NCI-H460 (cell line): Measurements from ENCODE around the gene ZNF782. TPM values are rescaled to one million over a fixed set of nuclear protein-coding genes. Genes with fewer than 3 reads are reported as not detected.
"Not testable (repeated sequence)": the region's sequence is repeated elsewhere in the genome, so short reads cannot be mapped to it uniquely, and the experiment has no call there.

Experiments used
- DNase-seq: peaks from one replicate; pipeline ENCODE4 v3.0.0-alpha.2; 2016; ENCODE audit warnings: low read depth; ENCODE audit errors: extremely low read depth
- polyA plus RNA-seq: library from polyadenylated mRNA; depleted of rRNA; stranded (reverse); fragments of >200 nt; gene quantifications from 2 replicates; pipeline ENCODE4 v1.2.3, GENCODE V29; 2014; cell fraction: nucleus; rRNA removed
- total RNA-seq: library from RNA; depleted of rRNA; stranded (reverse); fragments of >200 nt; shearing (Covaris generic); gene quantifications from 2 replicates; pipeline ENCODE4 v1.2.3, GENCODE V29; 2014; rRNA removed

Gene ZNF782
- total RNA-seq: 4.6 and 5.1 TPM in 2 replicates
- polyA plus RNA-seq: 2.7 and 3.9 TPM in 2 replicates

GRCh38 chr9:96853781-96854650 lies at the start of gene ZNF782:
Gene ZNF782 (minus strand): TSS chr9:96854514. CDS start chr9:96851961, 2,553 bp downstream.
- DNase-seq: peak; percentile 93

- not testable (repeated sequence) for DNase-seq
These were observed 45.7 kb upstream of the ZNF782 start for GRCh38 chr9:96900010-96900409.

GRCh38 chr9:96892131-96892530 lies 37.8 kb upstream of the ZNF782 start:
- DNase-seq: no peak

- no peak for DNase-seq
These were observed 34.3 kb upstream of the ZNF782 start for GRCh38 chr9:96888591-96888990.

- DNase-seq: no peak
These were observed 31.1 kb upstream of the ZNF782 start for GRCh38 chr9:96885424-96885823.

GRCh38 chr9:96884443-96884842 lies 30.1 kb upstream of the ZNF782 start:
- no peak for DNase-seq

GRCh38 chr9:96883922-96884321 lies 29.6 kb upstream of the ZNF782 start:
- DNase-seq: no peak

- DNase-seq: no peak
These were observed 23.0 kb upstream of the ZNF782 start for GRCh38 chr9:96877269-96877668.

GRCh38 chr9:96875461-96876142 lies 21.3 kb upstream of the ZNF782 start:
- peak; percentile 67 for DNase-seq

- DNase-seq: no peak
These were observed 20.7 kb upstream of the ZNF782 start for GRCh38 chr9:96874947-96875460.

- no peak for DNase-seq
These were observed 20.0 kb upstream of the ZNF782 start for GRCh38 chr9:96874201-96874785.

- no peak for DNase-seq
These were observed 16.9 kb upstream of the ZNF782 start for GRCh38 chr9:96871176-96871575.

GRCh38 chr9:96868709-96869108 lies 14.4 kb upstream of the ZNF782 start:
- DNase-seq: no peak

- no peak for DNase-seq
These were observed 12.9 kb upstream of the ZNF782 start for GRCh38 chr9:96867079-96867804.

GRCh38 chr9:96865240-96865639 lies 10.9 kb upstream of the ZNF782 start:
- DNase-seq: not testable (repeated sequence)

- no peak for DNase-seq
These were observed 5.3 kb upstream of the ZNF782 start for GRCh38 chr9:96859461-96860198.

GRCh38 chr9:96858670-96859069 lies 4.4 kb upstream of the ZNF782 start:
- no peak for DNase-seq

GRCh38 chr9:96858018-96858573 lies 3.8 kb upstream of the ZNF782 start:
- DNase-seq: no peak
